Measurements from ENCODE around the gene CFAP45.
A peak's percentile ranks its signal among the peaks of the same experiment; 100 is the strongest.

CFAP45 gene

GRCh38 chr1:159923203-159924024 lies 23.4 kb upstream of the CFAP45 start:
- peak; percentile 47 for DNase-seq (ENCODE audit: low spot score)

DNA sequence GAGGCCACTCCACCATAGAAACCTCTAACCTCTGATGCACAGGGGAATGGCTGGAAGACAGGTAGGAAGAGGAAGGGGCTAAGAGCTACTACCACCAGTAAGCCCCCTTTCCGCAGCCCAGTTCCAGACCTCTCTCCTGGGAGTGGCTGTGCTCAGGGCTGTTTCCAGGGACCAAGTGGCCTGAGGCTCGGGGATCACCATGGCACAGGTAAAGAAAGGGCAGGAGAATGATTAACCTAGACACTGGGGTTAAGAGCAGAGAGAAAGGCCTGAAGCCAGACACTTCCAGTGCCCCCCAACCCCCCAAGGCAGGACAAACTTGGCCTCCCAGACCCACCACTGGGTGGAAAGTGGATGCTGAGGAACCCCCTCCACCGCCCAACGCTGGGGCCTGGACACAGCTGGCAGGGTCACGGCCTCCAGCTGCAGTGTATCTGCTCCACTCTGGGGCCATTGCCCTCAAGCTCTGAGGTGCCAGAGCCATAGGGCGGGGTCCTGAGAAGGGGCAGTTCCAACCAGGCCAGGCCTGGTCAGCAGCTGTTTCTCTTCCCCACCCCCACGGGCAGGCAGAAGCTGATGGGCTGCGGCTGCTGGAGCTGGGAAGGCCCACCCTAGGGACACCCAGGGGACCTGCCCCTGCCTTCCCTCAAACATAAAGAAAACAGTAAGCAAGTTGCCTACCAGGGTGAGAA lies 22.7 kb upstream of the CFAP45 start:
- no peak for DNase-seq (ENCODE audit: low spot score)

DNA sequence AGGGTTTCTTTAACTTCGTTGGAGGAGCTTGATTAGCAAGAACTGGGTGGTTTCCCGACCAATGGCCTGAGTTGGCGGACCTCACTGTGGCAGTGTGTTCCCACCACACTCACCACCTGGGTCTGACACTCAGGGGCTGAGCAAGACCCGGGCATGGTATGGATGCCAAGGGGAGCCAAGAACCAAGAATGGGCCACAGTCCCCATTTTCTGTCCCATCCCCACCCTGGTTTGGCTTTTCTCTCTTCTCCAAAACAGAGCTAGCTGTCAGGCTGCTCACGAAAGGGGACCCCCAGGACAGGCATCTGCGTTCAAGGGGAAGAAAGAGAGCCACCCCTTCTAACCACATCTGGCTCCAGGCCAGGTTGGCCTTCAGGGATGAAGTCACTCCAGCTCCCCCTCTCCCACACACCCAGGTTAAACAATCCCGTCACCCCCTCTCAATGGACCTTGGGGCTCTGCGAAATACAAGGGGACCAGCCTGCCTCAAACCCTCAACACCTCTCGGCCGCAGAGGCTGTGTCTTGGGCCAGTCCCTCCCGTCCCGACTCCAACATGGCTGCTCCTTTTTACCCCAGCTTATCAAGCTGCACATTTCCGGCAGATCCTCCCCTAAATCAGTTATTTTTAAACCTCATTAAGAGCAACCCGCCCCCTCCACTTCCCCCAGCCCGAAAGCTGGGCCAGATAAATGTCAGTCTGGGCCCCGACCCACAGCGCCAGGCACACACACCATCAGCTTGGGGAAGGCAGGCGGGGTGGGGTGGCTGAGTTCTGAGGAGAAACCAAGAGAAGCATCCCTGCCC lies 21.9 kb upstream of the CFAP45 start:
- no peak for DNase-seq (ENCODE audit: low spot score)

DNA sequence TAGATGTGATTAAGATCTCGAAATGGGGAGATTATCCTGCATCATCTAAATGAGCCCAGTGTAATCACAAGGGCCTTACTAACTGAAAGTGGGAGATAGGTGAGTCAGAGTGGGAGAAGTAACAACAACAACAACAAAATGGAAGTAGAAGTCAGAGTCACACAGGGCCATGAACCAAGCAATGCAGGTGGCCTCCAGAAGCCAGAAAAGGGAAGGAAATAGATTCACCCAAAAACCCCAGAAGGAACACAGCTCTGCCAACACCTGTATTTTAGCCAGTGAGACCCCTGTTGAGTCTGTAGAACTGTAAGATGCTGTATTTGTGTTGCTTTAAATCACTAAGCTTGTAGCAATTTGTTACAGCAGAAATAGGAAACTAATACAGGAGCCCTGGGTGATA lies 21.3 kb upstream of the CFAP45 start:
- DNase-seq (ENCODE audit: low spot score) = no peak

GRCh38 chr1:159920651-159921050 lies 20.7 kb upstream of the CFAP45 start:
- DNase-seq (ENCODE audit: low spot score) = no peak

DNA sequence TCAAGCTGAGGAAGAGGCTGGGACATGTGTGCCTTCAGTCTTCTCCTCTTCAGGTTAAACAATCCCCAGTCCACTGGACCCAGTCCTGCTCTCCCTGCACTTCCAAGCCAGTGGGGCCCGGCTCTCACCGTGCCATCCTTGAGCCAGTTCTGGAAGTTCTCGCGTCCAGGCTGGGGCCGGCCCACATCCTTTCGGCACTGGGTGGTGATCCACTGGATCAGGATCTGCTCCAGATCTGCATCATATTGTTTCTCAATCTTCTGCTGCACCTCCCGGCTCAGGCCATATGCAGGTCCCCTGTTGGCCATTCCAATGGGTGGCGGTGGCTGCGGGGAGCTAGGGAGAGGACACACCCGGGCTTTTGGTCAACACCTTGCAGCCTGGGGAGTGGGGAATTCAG lies 20.2 kb upstream of the CFAP45 start:
- no peak for DNase-seq (ENCODE audit: low spot score)

DNA sequence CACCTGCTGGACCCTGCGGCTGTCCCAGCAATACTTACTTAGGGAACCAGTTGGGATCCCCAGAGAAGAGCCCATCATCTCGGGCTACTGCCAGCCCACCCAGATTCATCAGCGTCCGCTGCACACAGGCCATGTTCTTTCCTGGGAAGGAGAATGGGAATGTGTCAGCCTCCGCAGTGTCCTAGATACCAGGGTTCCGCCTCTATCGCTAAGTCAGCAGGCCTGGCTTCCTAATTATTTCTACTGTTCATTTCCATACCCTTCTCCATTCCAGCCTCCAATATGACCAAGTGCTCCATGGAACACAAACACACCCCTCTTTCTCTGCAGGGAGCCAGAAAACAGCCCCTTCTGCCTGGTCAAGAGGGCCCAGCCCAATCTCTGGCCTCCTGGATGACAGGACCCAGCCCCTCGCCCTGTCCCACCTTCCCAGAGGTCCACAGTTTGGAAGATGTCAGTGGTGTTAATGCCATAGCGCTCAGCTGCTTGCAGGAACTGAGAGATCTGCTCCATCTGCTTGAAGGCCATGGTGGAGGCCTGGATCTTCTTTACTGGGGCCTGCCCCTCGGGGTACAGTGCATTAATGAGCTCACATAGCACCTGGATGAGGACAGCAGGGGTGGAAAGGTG lies 19.4 kb upstream of the CFAP45 start:
- DNase-seq (ENCODE audit: low spot score) = no peak

DNA sequence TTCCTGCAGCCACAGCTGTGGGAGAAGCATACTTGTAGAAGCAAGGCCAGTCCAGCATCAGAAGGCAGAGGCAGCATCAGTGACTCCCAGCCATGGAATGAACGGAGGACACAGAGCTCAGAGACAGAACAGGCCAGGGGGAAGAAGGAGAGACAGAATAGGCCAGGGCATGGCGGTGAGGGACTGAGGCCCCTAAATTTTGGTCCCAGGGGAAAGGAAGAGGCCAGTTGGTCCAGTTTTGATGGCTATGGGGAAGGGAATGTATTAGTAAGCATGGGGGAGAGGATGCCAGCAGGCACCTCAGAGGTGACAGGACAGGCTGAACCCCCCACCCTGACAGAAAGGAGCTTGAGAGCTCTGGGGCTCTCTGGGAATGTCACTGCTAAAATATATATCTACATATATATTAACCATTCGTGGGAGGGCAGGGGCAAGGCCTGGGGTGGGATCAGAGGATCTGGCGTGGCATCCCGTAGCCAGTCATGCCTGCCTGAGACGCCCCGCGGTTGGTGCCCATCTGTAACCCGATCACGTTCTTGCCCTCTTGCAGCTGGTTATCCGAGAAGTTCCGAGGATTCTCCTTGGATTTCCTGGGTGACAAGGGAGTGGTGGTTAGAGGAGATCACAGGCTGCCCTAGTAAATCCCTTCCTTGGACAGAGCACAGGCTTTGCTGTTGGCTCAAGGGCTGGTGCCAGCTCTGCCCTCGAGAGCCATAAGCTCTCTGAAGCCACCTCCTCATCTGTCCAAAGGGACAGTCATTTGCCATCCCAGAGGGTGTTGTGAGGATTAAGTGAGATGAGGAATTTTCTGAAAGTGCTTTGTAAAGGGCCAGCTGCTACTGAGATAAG lies 18.6 kb upstream of the CFAP45 start:
- DNase-seq (ENCODE audit: low spot score) = no peak

DNA sequence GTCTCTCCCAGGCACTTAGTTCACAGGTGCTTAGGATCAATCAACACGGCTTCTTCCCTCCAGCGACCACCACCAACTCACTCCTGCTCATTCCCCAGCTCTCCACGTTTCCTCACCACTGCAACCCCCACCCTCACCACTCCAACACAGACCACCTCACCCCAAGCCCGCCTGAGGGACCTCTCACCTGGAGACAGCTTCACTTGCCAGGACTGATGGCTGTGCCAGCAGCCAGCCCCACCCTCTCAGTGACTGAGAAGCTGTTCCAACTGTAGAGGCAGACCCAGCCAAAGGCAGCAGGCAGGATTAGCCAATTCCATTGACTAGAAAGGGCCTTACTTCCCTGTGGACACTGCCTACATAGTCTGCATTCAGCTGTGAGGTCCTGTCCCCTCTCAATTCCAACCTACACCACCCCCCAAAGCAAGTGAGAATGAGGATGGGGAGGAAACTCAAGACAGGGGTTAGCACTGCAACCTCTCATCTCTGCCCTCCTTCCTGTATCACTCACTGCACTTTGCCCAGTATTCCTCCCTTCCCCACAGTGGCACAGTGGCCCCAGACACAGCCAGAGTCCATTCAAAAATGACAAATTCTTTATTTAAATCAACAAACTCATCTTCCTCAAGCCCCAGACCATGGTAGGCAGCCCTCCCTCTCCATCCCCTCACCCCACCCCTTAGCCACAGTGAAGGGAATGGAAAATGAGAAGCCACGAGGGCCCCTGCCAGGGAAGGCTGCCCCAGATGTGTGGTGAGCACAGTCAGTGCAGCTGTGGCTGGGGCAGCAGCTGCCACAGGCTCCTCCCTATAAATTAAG lies 17.8 kb upstream of the CFAP45 start:
- DNase-seq (ENCODE audit: low spot score) = no peak

DNA sequence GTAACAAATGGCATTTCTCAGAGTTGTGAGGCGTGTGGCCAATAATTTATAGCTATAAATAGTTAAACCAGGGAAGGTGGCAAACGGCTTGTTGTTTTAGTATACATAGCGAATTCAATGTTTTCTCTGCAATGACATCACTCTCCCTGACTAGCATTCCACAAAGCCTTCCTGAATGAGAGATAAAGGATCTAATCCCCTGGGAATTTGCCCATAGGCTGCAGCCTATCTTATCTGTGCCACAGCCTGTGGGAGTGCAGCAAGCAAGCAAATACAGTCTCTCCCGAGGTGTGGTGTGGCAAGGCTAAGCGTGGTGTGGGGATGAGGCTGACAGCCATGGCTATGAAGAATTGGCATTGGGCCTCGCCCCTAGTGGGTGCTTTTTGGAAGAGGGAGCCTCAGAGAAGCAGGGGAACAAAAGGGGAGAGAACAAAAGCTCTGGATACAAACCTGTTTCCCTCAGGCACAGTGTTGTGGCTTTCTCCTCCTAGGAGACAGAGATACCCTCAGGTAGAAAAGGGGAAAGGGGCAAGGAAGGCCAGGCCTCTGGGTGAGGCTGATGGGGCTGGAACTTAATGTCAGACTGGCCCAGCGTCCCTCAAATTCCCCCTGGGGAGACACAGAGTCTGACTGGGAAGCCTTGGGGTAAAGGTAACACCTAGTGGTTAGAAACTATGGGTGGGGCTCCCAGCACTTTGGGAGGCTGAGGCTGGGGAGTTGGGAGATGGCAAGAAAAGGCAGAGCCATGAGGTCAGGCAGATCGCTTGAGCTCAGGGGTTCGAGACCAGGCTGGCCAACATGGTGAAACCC lies 16.5 kb upstream of the CFAP45 start:
- no peak for DNase-seq (ENCODE audit: low spot score)

DNA sequence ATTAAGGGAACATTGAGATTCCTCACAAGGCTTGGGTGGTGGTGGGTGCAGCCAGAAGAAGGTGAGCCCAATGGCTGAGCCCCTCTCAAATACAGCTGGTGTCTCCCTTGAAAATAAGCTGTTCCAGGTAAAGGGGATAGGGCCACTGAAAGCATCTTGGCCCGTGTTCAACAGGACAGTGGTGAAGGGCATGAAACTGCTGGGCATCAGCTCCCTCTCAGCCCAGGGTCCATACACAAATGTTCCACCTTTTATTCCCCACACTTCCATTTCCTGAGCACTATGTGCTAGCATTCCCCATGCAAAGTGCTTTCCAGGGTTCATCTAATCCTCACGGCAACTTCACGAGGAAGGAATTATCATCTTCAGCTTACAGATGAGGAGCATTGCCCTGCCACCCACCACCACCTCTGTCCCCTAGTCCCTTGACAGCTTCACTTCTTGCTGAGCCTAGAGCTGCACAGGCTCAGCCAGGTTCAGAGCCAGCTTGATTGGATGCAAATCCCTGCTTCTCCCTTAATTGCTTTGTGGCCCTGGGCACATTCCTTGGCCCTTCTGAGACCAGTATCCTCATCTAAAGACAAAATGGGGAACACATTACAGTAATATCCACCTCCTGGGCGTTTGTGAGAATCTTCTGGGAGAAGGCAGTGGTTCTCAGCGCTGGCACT lies 15.7 kb upstream of the CFAP45 start:
- DNase-seq (ENCODE audit: low spot score) = no peak

- no peak for DNase-seq (ENCODE audit: low spot score)
Measured at GRCh38 chr1:159914252-159915018, 14.5 kb upstream of the CFAP45 start.

- no peak for DNase-seq (ENCODE audit: low spot score)
Measured at GRCh38 chr1:159913451-159914192, 13.7 kb upstream of the CFAP45 start.

DNA sequence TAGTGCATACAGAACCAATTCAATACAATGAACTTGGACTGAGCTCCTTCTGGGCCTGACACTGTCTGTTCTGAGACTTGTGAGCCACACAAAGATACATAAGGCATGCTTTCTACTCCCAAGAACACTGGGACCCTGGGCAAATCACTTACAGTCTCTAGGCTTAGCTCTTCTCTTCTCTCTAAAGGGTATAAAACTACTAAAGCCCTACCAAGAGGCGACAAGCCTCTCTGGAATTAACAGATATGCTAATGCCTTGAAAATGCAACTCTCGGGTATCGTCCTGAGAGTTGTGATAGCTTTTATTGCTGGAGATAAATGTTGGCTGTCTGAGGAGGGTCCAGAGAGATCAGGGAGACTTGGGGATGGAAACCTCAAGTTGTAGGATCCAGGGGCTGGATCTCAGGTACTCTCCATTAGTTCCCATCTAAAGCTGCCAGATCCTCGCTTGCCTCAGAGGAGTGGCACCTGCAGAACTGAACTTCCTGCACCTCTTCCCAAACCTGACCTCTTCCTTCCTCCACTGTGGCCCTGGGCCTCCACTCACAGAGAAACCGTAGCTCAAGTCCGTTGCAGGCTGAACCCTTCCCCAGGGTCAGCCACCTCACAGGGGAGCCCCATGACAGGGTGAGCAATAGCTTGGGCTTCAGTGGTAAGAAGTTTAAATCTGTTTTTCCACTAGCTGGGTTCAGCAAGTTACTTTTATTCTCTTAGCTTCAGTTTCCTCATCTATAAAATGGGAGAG lies 11.5 kb upstream of the CFAP45 start:
- DNase-seq (ENCODE audit: low spot score) = no peak

DNA sequence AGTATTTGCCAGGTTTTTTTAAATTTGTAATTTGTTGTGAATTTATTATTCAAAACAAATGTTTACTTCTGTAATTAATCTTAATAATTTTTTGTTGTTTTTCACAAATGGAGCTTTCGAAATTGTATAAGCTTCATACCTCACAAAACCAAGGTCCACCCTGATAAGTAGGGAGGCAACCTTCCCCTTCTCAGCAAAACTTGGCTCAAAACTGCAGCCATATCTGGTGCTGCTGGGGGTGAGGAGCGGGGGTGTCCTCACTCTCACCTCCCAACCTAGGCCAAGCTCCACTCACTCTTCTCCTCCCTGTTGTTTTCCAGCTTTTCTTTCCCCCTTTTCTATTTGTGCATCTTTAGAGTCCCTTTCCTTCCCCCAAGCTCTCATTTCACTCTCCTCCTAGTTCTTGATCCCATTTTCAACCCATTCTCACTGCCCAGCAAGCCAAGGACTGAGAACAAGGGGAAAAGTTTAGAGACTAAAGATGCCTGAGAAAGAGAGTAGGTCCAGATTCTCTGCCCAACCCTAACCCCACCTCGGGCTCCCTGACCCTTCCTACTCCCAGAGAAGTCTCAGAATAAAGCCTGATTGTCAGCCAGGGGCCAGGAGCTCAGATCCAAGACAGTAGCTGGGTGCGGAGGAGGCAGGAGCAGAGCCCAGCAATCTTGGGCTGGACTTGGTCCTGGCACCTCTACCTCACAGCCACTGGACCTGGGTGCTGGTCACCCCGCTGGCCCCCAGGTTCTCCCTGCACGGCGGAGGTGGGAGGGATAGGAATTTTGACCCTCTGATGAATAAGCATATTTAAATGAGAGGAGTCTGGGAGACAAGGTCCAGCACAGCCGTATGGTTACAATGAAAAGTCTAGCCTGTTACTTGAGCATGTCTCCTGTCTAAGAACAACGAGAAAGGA lies 8.3 kb upstream of the CFAP45 start:
- DNase-seq (ENCODE audit: low spot score) = no peak

GRCh38 chr1:159906960-159907359 lies 7.0 kb upstream of the CFAP45 start:
- DNase-seq (ENCODE audit: low spot score) = no peak
